Renal cortex interstitium (tissue), 11 donors: ENCODE results near the gene WNT3. TPM values are rescaled to one million over a fixed set of nuclear protein-coding genes. Genes with fewer than 3 reads are reported as not detected.
"Not testable (repeated sequence)": the region's sequence is repeated elsewhere in the genome, so short reads cannot be mapped to it uniquely, and the experiment has no call there.

Experiments used
- DNase-seq, 11 donors: peaks; one replicate each; pipeline ENCODE4 v3.0.0-alpha.2; 2013; ENCODE audit warnings: low read depth in 9 of 11, low spot score in 4 of 11; ENCODE audit errors: extremely low read depth in 1 of 11
- polyA plus RNA-seq, 3 donors: library from polyadenylated mRNA; unstranded; fragments of 120-200 nt; gene quantifications; one replicate each; pipeline ENCODE4 v1.2.1, GENCODE V29; 2013; ENCODE audit not compliant: insufficient read length in 3 of 3

WNT3 gene
- polyA plus RNA-seq, 3 donors, result 1.8 to 2.1 (median 2.0) TPM

- not testable (repeated sequence) for DNase-seq
These were observed 22.1 kb upstream of the WNT3 start for GRCh38 chr17:46840596-46840995.

GRCh38 chr17:46839211-46839610, 20.7 kb upstream of the WNT3 start:
- DNase-seq, result no peak

GRCh38 chr17:46837521-46837920, 19.0 kb upstream of the WNT3 start:
- DNase-seq, result no peak

GRCh38 chr17:46836500-46836899, 18.0 kb upstream of the WNT3 start:
- DNase-seq, result no peak

DNA sequence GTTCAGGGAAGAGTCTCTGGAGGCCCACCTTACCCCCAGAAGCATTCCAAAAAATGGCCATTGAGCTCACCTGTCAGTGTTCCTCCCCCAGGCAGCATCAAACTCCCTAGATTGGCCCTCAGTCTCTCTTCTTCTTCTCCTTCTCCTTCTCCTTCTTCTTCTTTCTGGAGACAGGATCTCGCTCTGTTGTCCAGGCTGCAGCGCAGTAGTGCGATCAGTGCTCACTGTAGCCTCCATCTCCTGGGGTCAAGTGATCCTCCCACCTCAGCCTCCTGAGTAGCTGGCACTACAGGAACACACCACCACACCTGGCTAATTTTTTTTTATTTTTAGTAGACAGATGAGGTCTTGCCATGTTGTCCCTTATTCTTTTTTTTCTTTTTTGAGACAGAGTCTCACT, 16.4 kb upstream of the WNT3 start:
- DNase-seq, result no peak

GRCh38 chr17:46833840-46834208, 15.3 kb upstream of the WNT3 start:
- DNase-seq, result no peak

- no peak for DNase-seq
These were observed 14.7 kb upstream of the WNT3 start for GRCh38 chr17:46832945-46833839.

DNA sequence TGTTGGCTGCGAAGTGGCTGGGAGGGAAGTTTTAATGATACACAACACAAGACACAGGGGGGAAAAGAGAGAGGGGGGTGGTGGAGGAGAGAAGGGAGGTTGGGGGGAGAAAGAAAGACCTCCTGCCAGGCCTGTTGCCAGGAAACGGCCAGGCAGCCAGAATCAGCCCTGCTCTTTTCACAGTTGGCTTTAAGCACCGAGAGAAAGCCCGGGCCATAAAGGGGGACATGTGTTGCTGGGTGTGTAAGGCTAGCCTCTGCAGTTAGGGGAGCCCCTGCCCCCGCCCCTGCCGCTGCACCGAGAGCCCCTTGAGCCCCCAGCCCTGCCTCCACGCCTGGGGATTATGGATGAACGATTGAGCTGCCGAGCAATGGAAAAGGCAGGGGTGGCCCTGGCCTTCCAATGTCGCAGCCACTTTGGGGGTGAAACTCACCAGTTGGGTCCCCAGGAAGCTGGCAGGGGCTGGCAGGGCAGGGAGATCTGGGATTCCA, 13.9 kb upstream of the WNT3 start:
- DNase-seq, result no peak

GRCh38 chr17:46831573-46832330, 13.3 kb upstream of the WNT3 start:
- DNase-seq, result no peak

- DNase-seq, result no peak
These were observed 8.8 kb upstream of the WNT3 start for GRCh38 chr17:46827274-46827673.

- no peak for DNase-seq
These were observed 7.6 kb upstream of the WNT3 start for GRCh38 chr17:46826116-46826515.

GRCh38 chr17:46823657-46824056, 5.2 kb upstream of the WNT3 start:
- DNase-seq, result no peak

GRCh38 chr17:46822388-46822921, 4.0 kb upstream of the WNT3 start:
- no peak for DNase-seq

DNA sequence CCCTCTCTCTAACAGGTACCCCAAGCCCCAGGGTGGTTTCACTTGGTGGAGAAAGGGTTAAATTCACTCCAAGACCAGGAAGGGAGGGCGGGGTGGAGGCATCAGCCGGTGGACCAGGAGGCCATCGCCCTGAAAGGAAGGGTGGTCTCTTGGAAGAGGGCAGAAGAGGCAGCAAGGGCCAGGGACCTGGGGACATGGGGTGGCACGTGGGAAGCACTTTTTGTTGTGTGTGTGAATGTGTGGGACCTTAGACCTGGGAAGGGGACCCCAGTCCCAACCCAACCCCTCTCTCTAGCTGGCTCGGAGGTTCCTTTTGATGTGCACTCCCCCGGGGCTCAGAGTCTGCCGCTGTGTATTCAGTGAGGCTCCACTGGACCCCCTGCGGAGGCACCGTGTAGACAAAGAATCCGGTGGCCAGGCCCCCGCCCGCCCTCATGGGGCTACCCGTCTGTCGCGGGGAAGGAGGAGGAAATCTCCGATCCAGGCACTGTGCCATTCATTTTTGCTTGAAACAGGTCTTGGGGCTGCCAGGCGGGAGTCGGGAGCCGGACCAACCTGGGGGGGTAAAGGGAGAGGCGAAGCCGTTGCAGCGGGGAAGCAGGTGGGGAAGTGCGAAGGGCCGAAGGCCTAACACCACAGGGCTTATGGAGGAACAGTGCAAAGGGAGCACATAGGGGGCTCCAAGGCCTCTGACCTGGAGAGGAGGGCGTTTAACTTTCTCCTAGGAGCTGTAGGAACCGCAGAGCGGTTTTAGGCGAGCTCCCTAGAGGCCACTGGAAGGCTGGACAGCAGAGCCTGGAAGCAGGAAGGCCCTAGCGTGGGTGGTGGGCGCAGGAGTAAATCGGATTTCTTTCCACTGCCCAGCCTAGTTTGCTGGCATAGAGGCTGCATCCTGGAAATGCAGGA, 3.2 kb upstream of the WNT3 start:
- DNase-seq, result no peak

DNA sequence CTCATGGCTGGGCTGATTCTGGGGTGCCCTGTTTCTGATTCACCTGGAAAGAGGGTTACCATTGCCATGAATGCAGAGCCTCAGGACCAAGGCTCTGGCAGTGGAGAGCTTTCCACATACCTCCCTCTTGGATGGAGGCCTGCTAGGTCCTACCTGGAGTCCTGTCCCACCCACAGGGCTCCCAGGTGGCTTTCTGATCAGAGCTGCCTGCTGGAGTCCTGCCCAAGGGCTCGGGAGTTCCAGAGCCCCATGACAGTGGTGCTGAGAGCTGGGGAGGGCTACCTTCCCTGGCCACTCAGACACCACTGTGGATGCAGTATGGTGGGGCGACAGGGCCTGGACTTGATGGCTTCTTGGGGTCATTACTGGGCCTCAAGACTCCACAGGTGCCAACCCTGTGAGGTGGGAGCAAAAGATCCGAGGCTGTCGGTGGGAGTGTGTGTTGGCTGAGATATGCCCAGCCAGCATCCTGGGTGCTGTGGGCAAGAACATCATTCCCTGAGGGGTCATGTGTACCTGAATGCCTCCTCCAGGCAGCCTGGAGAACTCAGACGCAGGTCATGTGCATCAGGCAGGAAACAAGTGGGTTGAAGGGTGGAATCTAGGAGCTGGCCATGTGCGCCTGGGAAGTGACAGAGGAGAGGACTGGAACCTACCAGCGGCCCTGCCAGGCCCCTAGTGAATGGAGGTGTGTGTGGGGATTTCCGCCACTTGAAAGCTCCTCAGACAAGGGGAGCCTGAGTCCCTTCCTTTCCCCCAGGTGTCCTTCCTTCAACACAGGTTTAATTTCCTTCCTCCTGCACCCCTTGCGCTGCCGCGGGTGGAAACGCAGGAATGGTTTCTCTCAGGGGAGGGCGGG, 2.3 kb upstream of the WNT3 start:
- no peak for DNase-seq

GRCh38 chr17:46819906-46820351, 1.4 kb upstream of the WNT3 start:
- no peak for DNase-seq

- DNase-seq, result no peak
These were observed 702 bp upstream of the WNT3 start for GRCh38 chr17:46818929-46819859.
